Measurements from ENCODE around the gene SERPINA1.

Gene SERPINA1

DNA sequence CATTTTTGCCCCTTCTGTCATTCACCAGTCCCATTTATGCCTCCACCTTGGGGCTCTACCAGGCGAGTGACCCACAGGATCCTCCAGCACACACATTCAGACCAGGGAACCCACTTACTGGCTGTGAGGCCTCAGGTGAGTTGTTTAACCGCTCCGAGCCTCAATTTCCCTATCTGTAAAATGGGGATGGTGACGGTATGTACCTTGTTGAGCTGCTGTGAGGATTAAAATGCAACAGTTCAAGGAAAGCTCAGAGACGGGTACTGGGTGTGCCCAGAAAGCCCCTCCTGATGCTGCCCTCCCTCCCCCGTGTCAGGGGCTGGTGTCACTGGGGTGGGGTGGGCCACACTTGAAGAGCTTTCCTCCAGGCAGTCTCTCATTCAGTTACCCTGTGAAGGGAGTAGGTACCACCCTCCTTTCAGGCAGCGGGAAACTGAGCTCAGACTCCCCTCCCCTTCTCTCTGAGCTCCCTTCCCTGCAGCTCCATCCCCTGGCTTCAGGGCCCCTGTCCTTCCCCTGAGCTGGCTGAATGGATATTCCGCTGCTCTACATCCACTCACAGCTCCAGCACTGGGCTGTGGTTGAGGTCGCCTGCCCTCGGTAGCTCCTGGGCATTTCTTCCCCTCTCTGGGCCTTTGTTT, 1.4 kb upstream of the SERPINA1 start:
- H3K27me3 ChIP-seq (ENCODE audit: insufficient read depth, low read length, poor library complexity), result peaks cover 4% of the 10 kb centered on the region
- no peaks in the 10 kb centered on the region for H4K20me1 ChIP-seq (ENCODE audit: insufficient read depth, low read length)
- no peak overlapping the region for H3K27ac ChIP-seq (ENCODE audit: low read length)
- no peak overlapping the region for H2AFZ ChIP-seq (ENCODE audit: low read depth, low read length)
- no peak overlapping the region for H3K4me3 ChIP-seq (ENCODE audit: low read depth in 1 of 2, low read length in 2 of 2)
- TF ChIP-seq, protein P1, sequence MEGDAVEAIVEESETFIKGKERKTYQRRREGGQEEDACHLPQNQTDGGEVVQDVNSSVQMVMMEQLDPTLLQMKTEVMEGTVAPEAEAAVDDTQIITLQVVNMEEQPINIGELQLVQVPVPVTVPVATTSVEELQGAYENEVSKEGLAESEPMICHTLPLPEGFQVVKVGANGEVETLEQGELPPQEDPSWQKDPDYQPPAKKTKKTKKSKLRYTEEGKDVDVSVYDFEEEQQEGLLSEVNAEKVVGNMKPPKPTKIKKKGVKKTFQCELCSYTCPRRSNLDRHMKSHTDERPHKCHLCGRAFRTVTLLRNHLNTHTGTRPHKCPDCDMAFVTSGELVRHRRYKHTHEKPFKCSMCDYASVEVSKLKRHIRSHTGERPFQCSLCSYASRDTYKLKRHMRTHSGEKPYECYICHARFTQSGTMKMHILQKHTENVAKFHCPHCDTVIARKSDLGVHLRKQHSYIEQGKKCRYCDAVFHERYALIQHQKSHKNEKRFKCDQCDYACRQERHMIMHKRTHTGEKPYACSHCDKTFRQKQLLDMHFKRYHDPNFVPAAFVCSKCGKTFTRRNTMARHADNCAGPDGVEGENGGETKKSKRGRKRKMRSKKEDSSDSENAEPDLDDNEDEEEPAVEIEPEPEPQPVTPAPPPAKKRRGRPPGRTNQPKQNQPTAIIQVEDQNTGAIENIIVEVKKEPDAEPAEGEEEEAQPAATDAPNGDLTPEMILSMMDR (IDR thresholded peaks at IDR 0.05; ENCODE audit: borderline replicate concordance, extremely low read depth, low read length, poor library complexity, severe bottlenecking), result no peak
- TF ChIP-seq EZH2 (IDR thresholded peaks at IDR 0.05; ENCODE audit: borderline replicate concordance, low read depth, low read length, severe bottlenecking), result no peak
- DNase-seq (no peak), ATAC-seq (ENCODE audit: insufficient read depth, low read depth) (no peak)
- H3K4me1 ChIP-seq (ENCODE audit: insufficient read depth, low read length), result peaks cover 4% of the 10 kb centered on the region
- H3K9ac ChIP-seq (ENCODE audit: low read depth, low read length), result no peak overlapping the region
- H3K79me2 ChIP-seq (ENCODE audit: insufficient read depth, low read length), result no peaks in the 10 kb centered on the region
- H3K36me3 ChIP-seq (ENCODE audit: insufficient read depth, low read length), result no peaks in the 10 kb centered on the region
- no peaks in the 10 kb centered on the region for H3K9me3 ChIP-seq (ENCODE audit: insufficient read depth, low read length, severe bottlenecking)
- no peak overlapping the region for H3K4me2 ChIP-seq (ENCODE audit: insufficient read depth, low read length)

DNA sequence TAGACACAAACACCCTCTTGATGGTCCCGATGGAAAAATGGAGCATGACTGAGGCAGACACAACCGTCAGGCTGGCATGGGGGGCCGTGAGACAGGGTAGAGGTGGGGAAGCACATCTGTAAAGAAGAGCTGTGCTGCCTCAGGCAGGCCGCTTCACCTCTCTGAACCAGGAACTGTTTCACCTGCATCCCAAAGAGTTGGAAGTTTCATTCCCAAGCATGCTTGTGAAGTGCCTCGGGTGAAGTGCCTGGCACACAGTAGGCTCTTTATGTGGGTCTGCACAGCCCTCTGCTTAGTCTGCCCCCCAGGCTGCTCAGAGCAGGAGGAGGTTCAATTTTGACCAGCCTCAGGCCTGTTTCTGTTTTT, 685 bp upstream of the SERPINA1 start:
- no peak for ATAC-seq (ENCODE audit: insufficient read depth, low read depth)
- no peak for DNase-seq
- Histone ChIP-seq H3K4me2 (ENCODE audit: insufficient read depth, low read length) (no peak overlapping the region), H4K20me1 (ENCODE audit: insufficient read depth, low read length) (no peaks in the 10 kb centered on the region), H3K27me3 (ENCODE audit: insufficient read depth, low read length, poor library complexity) (peaks cover 4% of the 10 kb centered on the region), H3K27ac (ENCODE audit: low read length) (no peak overlapping the region), H3K9ac (ENCODE audit: low read depth, low read length) (no peak overlapping the region), H2AFZ (ENCODE audit: low read depth, low read length) (no peak overlapping the region), H3K79me2 (ENCODE audit: insufficient read depth, low read length) (no peaks in the 10 kb centered on the region), H3K4me3 (ENCODE audit: low read depth in 1 of 2, low read length in 2 of 2) (no peak overlapping the region), H3K4me1 (ENCODE audit: insufficient read depth, low read length) (peaks cover 4% of the 10 kb centered on the region), H3K36me3 (ENCODE audit: insufficient read depth, low read length) (no peaks in the 10 kb centered on the region), H3K9me3 (ENCODE audit: insufficient read depth, low read length, severe bottlenecking) (no peaks in the 10 kb centered on the region)
- no peak for TF ChIP-seq EZH2 (IDR thresholded peaks at IDR 0.05; ENCODE audit: borderline replicate concordance, low read depth, low read length, severe bottlenecking)
- TF ChIP-seq, protein P1 (IDR thresholded peaks at IDR 0.05; ENCODE audit: borderline replicate concordance, extremely low read depth, low read length, poor library complexity, severe bottlenecking), result no peak

DNA sequence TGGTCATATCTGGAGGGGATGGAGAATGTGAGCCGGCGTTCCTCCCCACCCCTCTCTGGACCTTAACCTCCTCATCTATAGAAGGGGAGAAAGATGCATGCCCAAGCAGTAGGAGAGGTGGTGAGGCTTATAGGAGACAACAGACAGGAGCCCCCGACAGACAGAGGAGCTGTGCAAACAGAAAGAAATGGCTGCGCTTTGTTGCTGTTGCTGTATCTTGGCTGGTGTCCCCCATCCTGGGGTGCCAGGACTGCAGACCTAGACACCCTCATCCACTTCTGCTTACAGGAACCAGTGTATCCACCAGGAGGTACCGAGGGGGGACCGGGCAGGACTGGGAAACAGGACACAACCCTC, 397 bp downstream of the SERPINA1 start:
- Histone ChIP-seq H3K27me3 (ENCODE audit: insufficient read depth, low read length, poor library complexity) (peaks cover 4% of the 10 kb centered on the region), H4K20me1 (ENCODE audit: insufficient read depth, low read length) (no peaks in the 10 kb centered on the region), H3K4me2 (ENCODE audit: insufficient read depth, low read length) (no peak overlapping the region), H3K27ac (ENCODE audit: low read length) (no peak overlapping the region), H3K9ac (ENCODE audit: low read depth, low read length) (no peak overlapping the region), H2AFZ (ENCODE audit: low read depth, low read length) (no peak overlapping the region), H3K79me2 (ENCODE audit: insufficient read depth, low read length) (no peaks in the 10 kb centered on the region), H3K36me3 (ENCODE audit: insufficient read depth, low read length) (no peaks in the 10 kb centered on the region), H3K9me3 (ENCODE audit: insufficient read depth, low read length, severe bottlenecking) (no peaks in the 10 kb centered on the region), H3K4me1 (ENCODE audit: insufficient read depth, low read length) (peaks cover 4% of the 10 kb centered on the region), H3K4me3 (ENCODE audit: low read depth in 1 of 2, low read length in 2 of 2) (no peak overlapping the region)
- ATAC-seq (ENCODE audit: insufficient read depth, low read depth), result no peak
- no peak for DNase-seq
- no peak for TF ChIP-seq EZH2 (IDR thresholded peaks at IDR 0.05; ENCODE audit: borderline replicate concordance, low read depth, low read length, severe bottlenecking)
- TF ChIP-seq, protein P1 (IDR thresholded peaks at IDR 0.05; ENCODE audit: borderline replicate concordance, extremely low read depth, low read length, poor library complexity, severe bottlenecking), result no peak

Measured in DND-41 (cell line).